Measurements from ENCODE around the gene MMD. TPM values are rescaled to one million over a fixed set of nuclear protein-coding genes. Genes with fewer than 3 reads are reported as not detected.
"Not testable (repeated sequence)": the region's sequence is repeated elsewhere in the genome, so short reads cannot be mapped to it uniquely, and the experiment has no call there.

The MMD gene
- total RNA-seq (2022) (10.2 and 19.2 TPM in 2 replicates), Bru-seq, nascent RNA (percentile 69 among the genes with signal in this experiment), BruChase-seq, experiment 1, labeled RNA remaining after a 6-hour chase (percentile 72 among the genes with signal in this experiment), BruChase-seq, experiment 2, labeled RNA remaining after a 2-hour chase (percentile 77 among the genes with signal in this experiment)
- long read RNA-seq, transcript MMD-201 (7 exons, 2,735 nt) = major isoform, 20 of 23 reads
- long read RNA-seq, partial matches to known transcripts = 0 of 23 reads
- long read RNA-seq, other reads (novel, unspliced or antisense) = 2 of 23 reads

- peaks cover 24% of the 10 kb centered on the region for H3K36me3 Mint-ChIP-seq (ENCODE audit: insufficient read depth, unreplicated experiment)
- intact Hi-C loops (cut with micrococcal nuclease; ENCODE audit: unreplicated experiment) = no loop called here
- CTCF ChIA-PET = interaction anchor here (1.1 kb wide), 2 partner anchors 12 to 93 kb away, joined by 3 to 5 read pairs; no protein-coding TSS in a partner anchor
- H3K27me3 Mint-ChIP-seq (ENCODE audit: unreplicated experiment) = no peaks in the 10 kb centered on the region
- H3K27ac Mint-ChIP-seq (ENCODE audit: unreplicated experiment) = peak within 1 kb of the TSS; percentile 64
- H3K9me3 Mint-ChIP-seq (ENCODE audit: low read depth, unreplicated experiment) = no peaks in the 10 kb centered on the region
- peak within 1 kb of the TSS; percentile 89 for H3K4me3 Mint-ChIP-seq (ENCODE audit: low read depth, unreplicated experiment)
- TF ChIP-seq, protein P1, sequence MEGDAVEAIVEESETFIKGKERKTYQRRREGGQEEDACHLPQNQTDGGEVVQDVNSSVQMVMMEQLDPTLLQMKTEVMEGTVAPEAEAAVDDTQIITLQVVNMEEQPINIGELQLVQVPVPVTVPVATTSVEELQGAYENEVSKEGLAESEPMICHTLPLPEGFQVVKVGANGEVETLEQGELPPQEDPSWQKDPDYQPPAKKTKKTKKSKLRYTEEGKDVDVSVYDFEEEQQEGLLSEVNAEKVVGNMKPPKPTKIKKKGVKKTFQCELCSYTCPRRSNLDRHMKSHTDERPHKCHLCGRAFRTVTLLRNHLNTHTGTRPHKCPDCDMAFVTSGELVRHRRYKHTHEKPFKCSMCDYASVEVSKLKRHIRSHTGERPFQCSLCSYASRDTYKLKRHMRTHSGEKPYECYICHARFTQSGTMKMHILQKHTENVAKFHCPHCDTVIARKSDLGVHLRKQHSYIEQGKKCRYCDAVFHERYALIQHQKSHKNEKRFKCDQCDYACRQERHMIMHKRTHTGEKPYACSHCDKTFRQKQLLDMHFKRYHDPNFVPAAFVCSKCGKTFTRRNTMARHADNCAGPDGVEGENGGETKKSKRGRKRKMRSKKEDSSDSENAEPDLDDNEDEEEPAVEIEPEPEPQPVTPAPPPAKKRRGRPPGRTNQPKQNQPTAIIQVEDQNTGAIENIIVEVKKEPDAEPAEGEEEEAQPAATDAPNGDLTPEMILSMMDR (IDR thresholded peaks at IDR 0.05; ENCODE audit: unreplicated experiment) = no peak
- TSS peak; percentile 42 for BruUV-seq (replicated peaks)
- H3K4me1 Mint-ChIP-seq (ENCODE audit: low read depth, unreplicated experiment) = peaks cover 35% of the 10 kb centered on the region
- no peak for DNase-seq
Measured at GRCh38 chr17:55421179-55421934, at the start of gene MMD. Gene MMD, minus strand, starts transcription at chr17:55421835. Its CDS starts 140 bp downstream, at chr17:55421695.

- Mint-ChIP-seq H3K9me3 (ENCODE audit: low read depth, unreplicated experiment) (peaks cover 10% of the 10 kb centered on the region), H3K36me3 (ENCODE audit: insufficient read depth, unreplicated experiment) (no peaks in the 10 kb centered on the region), H3K27me3 (ENCODE audit: unreplicated experiment) (no peaks in the 10 kb centered on the region), H3K27ac (ENCODE audit: unreplicated experiment) (no peak overlapping the region), H3K4me1 (ENCODE audit: low read depth, unreplicated experiment) (peaks cover 2% of the 10 kb centered on the region), H3K4me3 (ENCODE audit: low read depth, unreplicated experiment) (no peak overlapping the region)
- no TSS peak for BruUV-seq (replicated peaks)
- TF ChIP-seq, protein P1 (IDR thresholded peaks at IDR 0.05; ENCODE audit: unreplicated experiment) = no peak
- intact Hi-C loops (cut with micrococcal nuclease; ENCODE audit: unreplicated experiment) = no loop called here
- DNase-seq = no peak
- CTCF ChIA-PET = interaction anchor here (0.7 kb wide), 1 partner anchor 136 kb away, joined by 5 read pairs; no protein-coding TSS in a partner anchor
Measured at GRCh38 chr17:55466671-55467070, 45.0 kb upstream of the MMD start.

- DNase-seq; BruUV-seq (replicated peaks); intact Hi-C loops (cut with micrococcal nuclease; ENCODE audit: unreplicated experiment); H3K4me1 Mint-ChIP-seq (ENCODE audit: low read depth, unreplicated experiment); CTCF ChIA-PET; H3K27ac Mint-ChIP-seq (ENCODE audit: unreplicated experiment); H3K4me3 Mint-ChIP-seq (ENCODE audit: low read depth, unreplicated experiment); H3K36me3 Mint-ChIP-seq (ENCODE audit: insufficient read depth, unreplicated experiment); H3K27me3 Mint-ChIP-seq (ENCODE audit: unreplicated experiment): not testable (repeated sequence)
- peaks cover 10% of the 10 kb centered on the region for H3K9me3 Mint-ChIP-seq (ENCODE audit: low read depth, unreplicated experiment)
Measured at GRCh38 chr17:55465771-55466170, 44.1 kb upstream of the MMD start.

GRCh38 chr17:55463600-55463999, 42.0 kb upstream of the MMD start:
- CTCF ChIA-PET = interaction anchor here (0.6 kb wide), 1 partner anchor 26 kb away, joined by 3 read pairs; no protein-coding TSS in a partner anchor
- Mint-ChIP-seq H3K36me3 (ENCODE audit: insufficient read depth, unreplicated experiment) (no peaks in the 10 kb centered on the region), H3K4me1 (ENCODE audit: low read depth, unreplicated experiment) (peaks cover 10% of the 10 kb centered on the region), H3K4me3 (ENCODE audit: low read depth, unreplicated experiment) (no peak overlapping the region), H3K27me3 (ENCODE audit: unreplicated experiment) (no peaks in the 10 kb centered on the region), H3K9me3 (ENCODE audit: low read depth, unreplicated experiment) (peaks cover 5% of the 10 kb centered on the region), H3K27ac (ENCODE audit: unreplicated experiment) (no peak overlapping the region)
- TF ChIP-seq, protein P1 (IDR thresholded peaks at IDR 0.05; ENCODE audit: unreplicated experiment) = no peak
- intact Hi-C loops (cut with micrococcal nuclease; ENCODE audit: unreplicated experiment) = no loop called here
- DNase-seq = no peak
- no TSS peak for BruUV-seq (replicated peaks)
